GM18951 (cell line): ENCODE results near the gene ARL2BP.

Source experiments
- POLR2A ChIP-seq: IDR thresholded peaks from 4 replicates; pipeline ENCODE4 v1.6.1; 2011; ENCODE audit warnings: mild to moderate bottlenecking; ENCODE audit not compliant: insufficient read length, insufficient read depth; ENCODE audit errors: extremely low read depth
- in situ Hi-C: fragments of 300-500 bp; cut with MboI; formaldehyde crosslinking; loops from one replicate; pipeline ENCODE4 v1.12.0; 2022; ENCODE audit warnings: low sequenced_read_pairs, mixed read lengths, inconsistent platforms; ENCODE audit not compliant: unreplicated experiment

The ARL2BP gene

DNA sequence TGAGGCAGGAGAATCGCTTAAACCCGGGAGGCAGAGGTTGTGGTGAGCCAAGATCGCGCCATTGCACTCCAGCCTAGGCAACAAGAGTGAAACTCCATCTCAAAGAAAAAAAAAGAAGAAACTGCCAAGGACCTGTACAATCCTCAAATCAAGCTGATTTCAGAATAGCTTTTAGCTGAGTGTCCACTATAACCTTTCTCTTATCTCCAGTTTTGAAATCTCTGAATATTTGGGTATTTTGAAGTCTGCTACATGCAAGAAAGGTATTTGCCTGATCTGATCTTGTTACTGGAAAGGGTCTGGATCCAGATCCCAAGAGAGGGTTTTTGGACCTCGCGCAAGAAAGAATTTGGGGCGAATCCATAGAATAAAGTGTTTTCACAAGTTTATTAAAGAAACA, 19.1 kb upstream of the ARL2BP start:
- in situ Hi-C loops = no loop called here
- TF ChIP-seq POLR2A = no peak

DNA sequence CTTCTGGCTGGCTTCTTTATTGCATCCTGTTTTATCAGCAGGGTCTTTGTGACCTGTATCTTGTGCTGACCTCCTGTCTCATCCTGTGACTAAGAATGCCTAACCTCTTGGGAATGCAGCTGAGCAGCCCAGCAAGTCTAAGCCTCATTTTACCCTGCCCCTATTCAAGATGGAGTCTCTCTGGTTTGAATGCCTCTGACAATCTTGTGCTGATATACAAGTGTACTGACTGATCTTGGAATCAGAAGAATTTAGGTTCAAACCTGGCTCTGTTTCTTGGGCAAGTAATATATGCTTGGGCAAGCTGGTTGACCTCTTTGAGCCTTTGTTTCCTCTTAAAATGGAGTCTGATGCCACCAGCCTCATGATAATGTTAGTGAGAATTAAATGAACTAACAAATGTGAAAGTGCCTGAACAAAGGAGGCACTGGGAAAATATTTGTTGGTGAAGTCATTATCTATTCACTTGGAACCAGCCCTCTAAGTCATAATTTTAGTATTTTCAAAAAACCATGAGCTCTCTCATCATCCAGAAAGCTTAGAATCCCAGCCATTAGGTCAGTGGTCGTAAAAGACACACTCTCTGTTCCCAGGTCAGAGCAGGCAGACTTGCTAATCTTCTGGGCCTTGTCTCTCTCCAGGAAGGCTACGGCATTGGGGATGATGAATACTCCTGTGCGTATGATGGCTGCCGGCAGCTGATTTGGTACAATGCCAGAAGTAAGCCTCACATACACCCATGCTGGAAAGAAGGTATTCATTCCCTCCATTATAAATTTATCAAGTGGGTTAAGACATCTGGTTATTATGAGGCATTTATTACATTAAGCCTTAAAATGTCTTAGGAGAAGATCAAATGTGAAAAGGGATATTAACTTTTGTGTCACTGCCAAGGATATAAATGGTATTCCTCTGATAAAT, 18.1 kb upstream of the ARL2BP start:
- no peak for TF ChIP-seq POLR2A
- in situ Hi-C loops = no loop called here

DNA sequence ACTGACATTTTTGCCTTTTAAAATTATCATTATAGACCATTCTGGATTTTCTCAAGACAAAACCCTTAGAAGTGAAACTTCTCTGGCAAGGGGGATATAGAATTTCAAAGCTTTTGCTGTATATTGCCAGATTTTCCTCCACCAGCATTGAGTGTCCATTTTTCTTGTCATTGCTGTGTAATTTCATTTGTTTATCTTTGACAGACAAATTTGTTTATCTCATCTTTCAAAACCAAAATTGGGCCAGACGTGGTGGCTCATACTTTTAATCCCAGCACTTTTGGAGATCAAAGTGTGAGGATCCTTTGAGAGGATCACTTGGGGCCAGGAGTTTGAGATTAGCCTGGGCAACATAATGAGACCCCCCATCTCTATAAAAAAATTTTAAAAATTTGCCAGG, 16.0 kb upstream of the ARL2BP start:
- TF ChIP-seq POLR2A = no peak
- in situ Hi-C loops = no loop called here

DNA sequence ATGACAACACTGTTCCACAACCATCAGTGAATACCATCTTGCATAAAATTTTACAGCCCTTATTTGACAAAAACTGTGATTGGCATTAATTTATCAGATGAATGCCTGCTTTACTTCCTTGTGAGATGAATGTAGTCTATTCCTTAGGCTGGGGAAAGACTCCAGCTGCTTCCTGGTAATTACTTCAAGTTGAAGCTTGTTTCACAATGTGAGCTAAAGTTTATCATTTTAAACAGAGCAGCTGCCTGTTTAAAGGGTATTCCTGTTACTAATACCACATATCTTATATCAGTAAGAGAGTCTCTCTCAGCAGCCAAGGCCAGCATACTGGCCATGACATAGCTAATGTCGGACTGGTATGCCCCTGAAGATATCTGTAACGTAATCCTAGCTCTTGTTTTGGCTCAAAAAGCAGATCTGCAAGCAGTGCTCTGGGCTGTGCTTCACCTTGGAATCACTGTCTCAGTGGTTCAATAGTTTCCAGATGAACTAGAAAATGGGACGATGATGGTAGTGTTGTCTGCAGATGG, 13.2 kb upstream of the ARL2BP start:
- TF ChIP-seq POLR2A = no peak
- in situ Hi-C loops = no loop called here

- in situ Hi-C loops = no loop called here
- TF ChIP-seq POLR2A = no peak
Measured at GRCh38 chr16:57233944-57234706, 10.9 kb upstream of the ARL2BP start.

DNA sequence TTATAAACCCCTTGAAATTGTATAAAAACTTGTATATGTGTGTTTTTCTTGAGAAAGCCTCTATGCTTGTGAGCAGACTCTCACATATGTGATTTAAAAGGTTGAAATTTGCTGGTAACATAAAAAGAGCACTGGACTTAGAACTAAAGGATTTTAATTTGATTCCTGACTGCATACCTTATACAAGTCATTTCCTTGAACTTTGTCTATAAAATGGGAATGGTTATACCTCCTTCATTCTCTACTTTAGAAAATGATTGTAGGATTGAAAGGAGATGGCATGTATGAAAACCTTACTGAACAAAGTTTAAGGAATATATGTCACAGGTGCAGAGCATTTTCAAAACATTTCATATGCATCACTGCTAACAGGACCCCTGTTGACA, 10.4 kb upstream of the ARL2BP start:
- TF ChIP-seq POLR2A = no peak
- in situ Hi-C loops = no loop called here

GRCh38 chr16:57235128-57236021, 9.7 kb upstream of the ARL2BP start:
- TF ChIP-seq POLR2A = no peak
- in situ Hi-C loops = no loop called here

- in situ Hi-C loops = no loop called here
- TF ChIP-seq POLR2A = no peak
Measured at GRCh38 chr16:57236022-57236350, 9.1 kb upstream of the ARL2BP start.

GRCh38 chr16:57238682-57239081, 6.4 kb upstream of the ARL2BP start:
- no peak for TF ChIP-seq POLR2A
- in situ Hi-C loops = no loop called here

- in situ Hi-C loops = no loop called here
- no peak for TF ChIP-seq POLR2A
Measured at GRCh38 chr16:57239107-57239506, 6.0 kb upstream of the ARL2BP start.

DNA sequence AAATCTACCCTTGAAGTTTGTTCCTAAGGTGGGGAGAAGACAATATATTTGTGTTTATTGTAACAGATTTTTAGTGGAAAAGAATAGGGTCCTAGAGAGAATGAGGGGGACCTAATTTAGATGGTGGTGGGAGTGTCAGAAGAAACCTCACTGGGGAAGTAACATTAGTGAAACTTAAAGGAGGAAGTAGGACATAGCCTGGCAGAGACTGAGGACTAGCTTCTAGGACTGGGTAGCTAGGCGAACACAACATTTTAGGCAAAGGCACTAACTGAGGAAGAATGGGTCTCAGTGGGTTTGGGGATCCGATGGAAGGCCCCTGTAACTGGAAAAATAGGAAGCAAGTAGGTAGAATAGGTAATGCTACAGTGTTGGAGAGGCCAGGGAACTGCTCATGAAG, 4.2 kb upstream of the ARL2BP start:
- TF ChIP-seq POLR2A = no peak
- in situ Hi-C loops = no loop called here

DNA sequence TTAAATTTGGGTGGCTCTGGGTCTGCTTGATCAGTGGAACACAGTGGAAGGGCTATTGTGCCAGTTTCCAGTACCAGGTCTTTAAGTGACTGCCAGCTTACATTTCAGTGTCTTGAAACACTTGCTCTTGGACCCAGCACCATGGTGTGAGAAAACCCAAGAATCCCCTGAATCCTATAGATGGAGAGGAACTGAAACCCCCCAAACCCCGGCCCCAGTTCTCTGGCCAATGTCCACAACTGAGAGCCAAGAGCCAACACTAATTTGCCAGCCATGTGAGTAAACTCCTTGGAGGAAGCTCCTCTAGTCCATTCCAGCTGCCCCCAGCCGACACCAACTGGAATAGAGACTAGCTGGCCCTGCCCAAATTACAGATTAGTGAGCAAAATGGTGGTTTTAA, 2.4 kb upstream of the ARL2BP start:
- no peak for TF ChIP-seq POLR2A
- in situ Hi-C loops = no loop called here

DNA sequence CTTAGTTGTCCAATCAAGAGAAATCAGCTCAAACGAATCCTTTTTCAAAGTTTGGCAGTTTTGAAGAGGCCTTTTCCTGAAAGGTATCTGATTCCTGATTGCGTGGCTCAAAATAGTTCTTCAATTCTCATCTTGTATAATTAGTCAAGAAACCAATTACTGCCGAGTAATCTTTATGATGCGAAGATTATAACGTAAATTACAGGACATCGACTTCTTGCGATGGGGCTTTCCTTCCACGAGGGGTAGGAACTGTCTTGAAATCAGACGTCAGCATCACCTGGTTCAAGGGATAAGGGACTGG, 644 bp upstream of the ARL2BP start:
- in situ Hi-C loops = no loop called here
- TF ChIP-seq POLR2A = no peak
